GM10248 (cell line): ENCODE data around the gene PPIE.

Experiments used
- CTCF ChIA-PET: fragments of 300-600 bp; sonication (Branson Sonifier 250); formaldehyde crosslinking; extraction: SDS; loops from one replicate; lab custom pipeline; 2021; ENCODE audit warnings: antibody characterized with exemption; lab: Yijun Ruan, JAX
- POLR2A ChIA-PET: fragments of 350-650 bp; sonication (Branson Sonifier 250); formaldehyde crosslinking; extraction: SDS; loops from one replicate; lab custom pipeline; 2020; ENCODE audit warnings: antibody characterized with exemption; lab: Yijun Ruan, JAX
- DNase-seq: peaks from one replicate; pipeline ENCODE4 v3.0.0; 2012; ENCODE audit errors: extremely low spot score
- TF ChIP-seq, protein P1 (sequence below): IDR thresholded peaks from 2 replicates; pipeline ENCODE4 v1.5.1; 2012; ENCODE audit warnings: mild to moderate bottlenecking, low read depth; ENCODE audit errors: extremely low read depth, missing control alignments, control extremely low read depth

Gene PPIE

DNA sequence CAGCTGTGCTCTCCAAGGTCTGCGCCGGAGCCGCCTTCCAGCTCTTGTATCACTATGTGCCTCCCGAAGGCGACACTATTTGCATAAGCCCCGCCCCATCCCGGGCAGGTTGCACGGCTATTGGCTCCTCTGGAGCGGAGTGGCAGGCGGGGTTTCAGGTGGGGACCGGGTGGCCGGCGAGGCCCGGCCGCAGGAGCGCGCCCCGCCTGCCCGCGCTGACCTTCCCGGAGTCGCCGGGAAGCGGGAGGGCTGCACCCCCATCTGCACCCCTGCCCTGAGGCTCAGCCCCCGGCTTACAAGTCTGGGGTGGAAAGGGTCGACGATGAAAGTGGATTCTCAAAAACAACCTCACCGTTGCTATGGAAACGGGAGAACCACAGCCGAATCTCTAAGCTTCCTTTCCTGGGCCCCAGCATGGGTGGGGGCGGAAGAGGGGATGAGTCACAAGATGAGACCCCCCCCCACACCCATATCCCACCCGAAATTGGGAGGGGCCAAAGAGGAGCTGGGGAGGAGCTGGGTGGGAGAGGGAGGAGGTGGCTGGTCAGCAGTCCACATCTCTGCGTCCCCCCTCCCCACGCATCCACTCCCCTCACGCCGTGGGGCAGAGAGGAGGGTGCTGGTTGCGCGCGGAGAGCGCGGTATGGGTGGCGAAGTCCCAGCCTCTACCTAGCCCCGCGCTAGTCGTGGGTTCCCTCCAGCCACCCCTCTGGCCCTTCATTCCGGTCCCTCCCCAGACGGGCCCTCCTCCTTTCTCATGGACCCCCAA, 47.1 kb upstream of the PPIE start, which contains the start of gene HPCAL4:
TSS of gene HPCAL4 (minus strand) at position 51 of the 769 bp plus-strand sequence. CDS start 6,830 bp downstream, outside the sequence.
- peak; percentile 85 for DNase-seq
- CTCF ChIA-PET: interaction anchor here (0.8 to 4.2 kb wide), 6 partner anchors 11 to 34 kb away, joined by 3 to 17 read pairs (median 12); no protein-coding TSS in a partner anchor
- POLR2A ChIA-PET: interaction anchor here (0.6 kb wide), 1 partner anchor 118 kb away, joined by 6 read pairs; no protein-coding TSS in a partner anchor
- TF ChIP-seq, protein P1, sequence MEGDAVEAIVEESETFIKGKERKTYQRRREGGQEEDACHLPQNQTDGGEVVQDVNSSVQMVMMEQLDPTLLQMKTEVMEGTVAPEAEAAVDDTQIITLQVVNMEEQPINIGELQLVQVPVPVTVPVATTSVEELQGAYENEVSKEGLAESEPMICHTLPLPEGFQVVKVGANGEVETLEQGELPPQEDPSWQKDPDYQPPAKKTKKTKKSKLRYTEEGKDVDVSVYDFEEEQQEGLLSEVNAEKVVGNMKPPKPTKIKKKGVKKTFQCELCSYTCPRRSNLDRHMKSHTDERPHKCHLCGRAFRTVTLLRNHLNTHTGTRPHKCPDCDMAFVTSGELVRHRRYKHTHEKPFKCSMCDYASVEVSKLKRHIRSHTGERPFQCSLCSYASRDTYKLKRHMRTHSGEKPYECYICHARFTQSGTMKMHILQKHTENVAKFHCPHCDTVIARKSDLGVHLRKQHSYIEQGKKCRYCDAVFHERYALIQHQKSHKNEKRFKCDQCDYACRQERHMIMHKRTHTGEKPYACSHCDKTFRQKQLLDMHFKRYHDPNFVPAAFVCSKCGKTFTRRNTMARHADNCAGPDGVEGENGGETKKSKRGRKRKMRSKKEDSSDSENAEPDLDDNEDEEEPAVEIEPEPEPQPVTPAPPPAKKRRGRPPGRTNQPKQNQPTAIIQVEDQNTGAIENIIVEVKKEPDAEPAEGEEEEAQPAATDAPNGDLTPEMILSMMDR: no peak

DNA sequence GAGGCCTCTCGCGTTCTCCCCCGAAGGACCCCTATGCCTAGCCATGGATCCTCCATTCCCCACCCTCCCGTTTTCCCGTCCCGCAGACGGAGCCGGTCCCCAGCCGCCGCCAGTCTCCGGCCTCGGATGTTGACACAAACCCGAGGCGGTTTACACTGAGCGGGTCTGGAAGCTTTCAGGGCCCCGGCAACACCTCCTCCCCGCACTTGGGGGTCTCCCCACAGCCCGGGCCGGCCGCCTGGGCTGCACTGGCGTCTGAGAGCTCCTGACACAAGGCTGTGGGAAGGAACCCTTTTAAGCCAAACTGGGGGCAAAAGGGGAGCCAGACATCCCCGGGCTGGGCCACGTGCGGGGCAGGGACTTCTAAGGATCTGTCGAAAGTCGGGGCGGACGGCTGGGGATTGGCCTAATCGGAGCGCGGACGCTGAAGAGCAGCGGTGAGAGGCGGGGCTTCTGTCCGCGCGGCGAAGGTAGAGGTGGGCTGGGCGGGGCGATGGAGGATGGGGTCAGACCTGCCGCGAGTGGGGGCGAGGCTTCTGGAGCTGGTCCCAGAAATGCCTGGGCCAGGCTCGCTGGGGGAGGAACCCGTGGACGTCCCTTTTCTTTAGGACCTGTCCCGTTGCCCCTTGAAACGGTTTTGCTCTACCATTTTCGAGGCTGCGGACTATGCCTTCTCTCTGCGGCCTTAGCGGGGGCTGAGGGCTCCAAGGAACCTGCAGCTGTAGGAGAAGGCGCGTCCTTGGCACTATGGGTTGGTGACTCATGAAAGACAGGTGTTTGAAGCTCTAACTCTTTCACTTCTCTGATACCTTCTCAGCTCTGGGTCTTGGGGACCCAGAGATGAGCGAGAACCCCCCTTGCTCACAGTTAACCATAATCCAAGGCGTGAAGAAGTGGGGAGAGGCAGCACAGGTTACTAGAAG, 46.3 kb upstream of the PPIE start:
- DNase-seq: no peak
- ChIA-PET POLR2A (interaction anchor here (0.6 kb wide), 1 partner anchor 118 kb away, joined by 6 read pairs; no protein-coding TSS in a partner anchor), CTCF (interaction anchor here (1.2 to 4.2 kb wide), 9 partner anchors 10 to 282 kb away, joined by 3 to 17 read pairs (median 5); no protein-coding TSS in a partner anchor)
- TF ChIP-seq, protein P1: no peak

DNA sequence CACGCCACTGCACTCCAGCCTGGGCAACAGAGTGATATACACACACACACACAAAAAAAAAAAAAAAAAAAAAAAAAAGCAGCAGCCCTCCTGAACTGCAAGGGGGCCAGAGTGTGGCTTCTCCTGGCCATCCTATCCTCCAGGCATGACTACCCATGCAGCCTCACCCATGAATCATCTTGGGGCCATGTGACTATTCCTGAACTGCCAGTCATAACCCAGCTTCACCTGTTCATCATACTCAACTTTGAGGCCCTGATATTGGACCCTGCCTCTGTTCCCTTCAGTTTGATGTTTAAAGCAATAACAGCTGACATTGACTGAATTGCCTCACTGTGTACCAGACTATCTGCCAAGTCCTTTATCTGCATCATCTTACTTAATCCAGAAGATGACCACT, 44.7 kb upstream of the PPIE start:
- DNase-seq: no peak
- TF ChIP-seq, protein P1: no peak
- POLR2A ChIA-PET: no interaction called here
- CTCF ChIA-PET: interaction anchor here (1.1 to 3.4 kb wide), 10 partner anchors 8 to 280 kb away, joined by 3 to 15 read pairs (median 5); partner anchors contain the start of gene NT5C1A

DNA sequence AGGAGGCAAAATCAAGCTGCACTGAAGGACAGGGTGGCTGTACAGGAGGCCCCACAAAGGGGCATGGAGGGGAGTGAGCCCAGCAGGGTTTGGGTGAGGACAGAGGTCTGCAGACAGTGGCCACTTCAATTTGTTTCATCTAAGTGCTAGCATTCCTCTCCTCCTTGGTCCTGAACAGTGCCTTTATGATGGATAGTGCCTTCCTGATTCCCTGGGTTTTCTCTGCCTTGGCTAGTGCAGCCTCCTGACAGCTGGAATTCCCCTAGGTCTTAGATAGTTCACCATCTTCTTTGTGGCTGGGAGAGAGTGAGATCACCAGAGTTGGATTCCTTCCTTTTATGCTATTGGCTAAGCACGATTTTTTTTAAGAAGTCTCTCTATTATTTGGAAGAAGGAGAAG, 43.7 kb upstream of the PPIE start:
- ChIA-PET CTCF (interaction anchor here (1.1 to 3.4 kb wide), 7 partner anchors 9 to 105 kb away, joined by 3 to 15 read pairs (median 5); partner anchors contain the start of gene NT5C1A), POLR2A (interaction anchor here (0.6 kb wide), 1 partner anchor 108 kb away, joined by 4 read pairs; no protein-coding TSS in a partner anchor)

DNA sequence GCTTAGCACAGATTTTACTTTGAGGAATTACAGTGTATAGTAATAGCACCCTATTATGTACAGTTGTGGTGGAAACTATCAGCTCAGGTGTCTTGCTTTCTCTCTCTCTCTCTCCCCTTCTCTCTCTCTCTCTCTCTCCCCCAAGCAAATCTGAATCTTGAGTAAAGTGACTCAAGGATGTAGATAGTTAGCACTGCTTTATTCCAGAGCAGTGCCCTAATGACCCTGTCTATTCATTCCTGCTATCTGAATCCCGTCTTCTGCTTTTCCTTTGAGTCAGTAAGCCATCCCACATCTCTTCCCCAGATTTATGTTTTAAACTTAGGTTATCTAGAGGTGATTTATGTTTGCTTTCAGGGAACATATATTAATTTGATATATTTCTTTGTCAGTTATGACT, 42.2 kb upstream of the PPIE start:
- TF ChIP-seq, protein P1: no peak
- ChIA-PET CTCF (interaction anchor here (0.9 to 1.4 kb wide), 4 partner anchors 8 to 120 kb away, joined by 3 to 4 read pairs (median 4); no protein-coding TSS in a partner anchor), POLR2A (no interaction called here)
- no peak for DNase-seq

More for the DNA sequence above, 43.7 kb upstream of the PPIE start:
- no peak for DNase-seq
- TF ChIP-seq, protein P1: no peak
